HuH-7.5 (cell line): Measurements from ENCODE around the gene LAMA2.

ENCODE experiments used
- DNase-seq: peaks from one replicate; pipeline ENCODE4 v3.0.0; 2011; ENCODE audit warnings: low spot score

Gene LAMA2

GRCh38 chr6:129317931-129318820 is 435.2 kb downstream of the LAMA2 start:
- DNase-seq = no peak

GRCh38 chr6:129320892-129321291 is 438.0 kb downstream of the LAMA2 start:
- DNase-seq = no peak

- no peak for DNase-seq
Measured at GRCh38 chr6:129321303-129321702, 438.4 kb downstream of the LAMA2 start.

GRCh38 chr6:129324345-129324744 is 441.4 kb downstream of the LAMA2 start:
- DNase-seq = no peak

GRCh38 chr6:129329678-129330077 is 446.7 kb downstream of the LAMA2 start:
- DNase-seq = no peak

GRCh38 chr6:129331450-129332138 is 448.7 kb downstream of the LAMA2 start:
- no peak for DNase-seq

- no peak for DNase-seq
Measured at GRCh38 chr6:129335792-129336191, 452.9 kb downstream of the LAMA2 start.

- no peak for DNase-seq
Measured at GRCh38 chr6:129338683-129339082, 455.7 kb downstream of the LAMA2 start.

GRCh38 chr6:129340983-129341382 is 458.0 kb downstream of the LAMA2 start:
- DNase-seq = no peak

GRCh38 chr6:129342243-129342642 is 459.3 kb downstream of the LAMA2 start:
- DNase-seq = no peak

GRCh38 chr6:129342796-129343195 is 459.9 kb downstream of the LAMA2 start:
- no peak for DNase-seq

- no peak for DNase-seq
Measured at GRCh38 chr6:129344379-129344778, 461.4 kb downstream of the LAMA2 start.

- no peak for DNase-seq
Measured at GRCh38 chr6:129345890-129346289, 463.0 kb downstream of the LAMA2 start.

GRCh38 chr6:129346964-129347363 is 464.0 kb downstream of the LAMA2 start:
- DNase-seq = no peak

GRCh38 chr6:129350278-129350677 is 467.3 kb downstream of the LAMA2 start:
- DNase-seq = no peak

GRCh38 chr6:129351807-129352206 is 468.9 kb downstream of the LAMA2 start:
- no peak for DNase-seq

- DNase-seq = no peak
Measured at GRCh38 chr6:129353067-129353466, 470.1 kb downstream of the LAMA2 start.

GRCh38 chr6:129356129-129356528 is 473.2 kb downstream of the LAMA2 start:
- DNase-seq = no peak

- no peak for DNase-seq
Measured at GRCh38 chr6:129359811-129360681, 477.1 kb downstream of the LAMA2 start.

- no peak for DNase-seq
Measured at GRCh38 chr6:129360682-129360955, 477.7 kb downstream of the LAMA2 start.

GRCh38 chr6:129364037-129364436 is 481.1 kb downstream of the LAMA2 start:
- DNase-seq = no peak

- DNase-seq = no peak
Measured at GRCh38 chr6:129364767-129365166, 481.8 kb downstream of the LAMA2 start.

- DNase-seq = no peak
Measured at GRCh38 chr6:129368076-129368475, 485.1 kb downstream of the LAMA2 start.
